K562 (cell line): Measurements from ENCODE around the gene OR56A5. TPM values are rescaled to one million over a fixed set of nuclear protein-coding genes. Genes with fewer than 3 reads are reported as not detected.

Source experiments
- ATAC-seq: fragments of 200-7000 bp; cut with Tn5 transposase; 3 replicates; pipeline ENCODE4 v1.9.1; 2020; ENCODE audit warnings: moderate library complexity
- BruUV-seq: library from RNA; stranded (reverse); fragments of 400-500 nt; replicated peaks from 2 replicates; lab custom pipeline; 2021; lab: Mats Ljungman, UMichigan
- CTCF ChIA-PET: fragments of 300-600 bp; formaldehyde crosslinking; extraction: SDS; loops from one replicate; lab custom pipeline; 2021; ENCODE audit warnings: low intra/inter-chr PET ratio; lab: Yijun Ruan, JAX
- POLR2A ChIA-PET: fragments of 300-600, 350-650 bp; sonication (Branson Sonifier 250); formaldehyde crosslinking; extraction: SDS; loops from one replicate; lab custom pipeline; 2021; ENCODE audit warnings: antibody characterized with exemption, inconsistent platforms; lab: Yijun Ruan, JAX
- DNase-seq, 4 experiments: peaks; one replicate each; pipeline versions ENCODE4 v3.0.0 to v3.0.0-alpha.2; 2011 to 2018; ENCODE audit warnings: low spot score in 3 of 4, mixed read lengths in 3 of 4; ENCODE audit errors: extremely low read depth in 1 of 4
- FAIRE-seq: peaks from 2 replicates; lab custom pipeline; 2011; peaks lifted over from hg19 to GRCh38; lab: Jason Lieb, UNC
- H2AFZ ChIP-seq: 2 replicates; pipeline ENCODE4 v1.6.0; 2011; ENCODE audit warnings: low read depth, low read length, control low read depth, inconsistent platforms
- H3K27ac ChIP-seq: fragments of 200-600 bp; 3 replicates; pipeline ENCODE4 v1.8.0; 2011; ENCODE audit warnings: low read depth, mild to moderate bottlenecking, control low read depth, inconsistent platforms, low read length, moderate library complexity, mixed read lengths; ENCODE audit errors: extremely low read depth
- H3K27me3 ChIP-seq, 2 experiments: fragments of 300-600 bp in 1 of 2; 2 replicates in 1 of 2; 3 replicates in 1 of 2; pipeline versions ENCODE4 v1.6.0 to v1.8.0; 2011; ENCODE audit warnings: inconsistent platforms in 2 of 2, low read length in 2 of 2, mild to moderate bottlenecking in 1 of 2, mixed read lengths in 1 of 2, moderate library complexity in 1 of 2; ENCODE audit not compliant: control insufficient read depth in 2 of 2, insufficient read depth in 2 of 2
- H3K36me3 ChIP-seq: fragments of 300-600 bp; 3 replicates; pipeline ENCODE4 v1.8.0; 2011; ENCODE audit warnings: mild to moderate bottlenecking, low read length, inconsistent platforms; ENCODE audit not compliant: control insufficient read depth, insufficient read depth
- H3K4me1 ChIP-seq, 2 experiments: fragments of 200-600 bp in 1 of 2; replicated peaks in 1 of 2; 2 replicates in 1 of 2; 3 replicates in 1 of 2; pipeline versions ENCODE4 v1.5.1 to v1.8.0; 2011; ENCODE audit warnings: inconsistent platforms in 2 of 2, low read length in 2 of 2, mild to moderate bottlenecking in 1 of 2, mixed read lengths in 1 of 2, moderate library complexity in 1 of 2; ENCODE audit not compliant: control insufficient read depth in 2 of 2, insufficient read depth in 2 of 2
- H3K4me2 ChIP-seq: 2 replicates; pipeline ENCODE4 v1.6.1; 2011; ENCODE audit warnings: low read length, control low read depth, inconsistent platforms, mixed read lengths; ENCODE audit not compliant: insufficient read depth
- H3K4me3 ChIP-seq: fragments of 200-600 bp; sonication (generic), shearing (Covaris generic); 2 replicates; pipeline ENCODE4 v1.5.1; 2016; ENCODE audit warnings: control low read depth, inconsistent platforms
- H3K79me2 ChIP-seq: fragments of 200-600 bp; 3 replicates; pipeline ENCODE4 v1.8.0; 2011; ENCODE audit warnings: low read length, inconsistent platforms; ENCODE audit not compliant: control insufficient read depth, insufficient read depth
- H3K9ac ChIP-seq, 2 experiments: 2 replicates each; pipeline versions ENCODE4 v1.6.0 to v1.6.1; 2011; ENCODE audit warnings: low read depth in 2 of 2, low read length in 2 of 2, control low read depth in 1 of 2, inconsistent platforms in 1 of 2, mild to moderate bottlenecking in 1 of 2, mixed read lengths in 1 of 2; ENCODE audit not compliant: insufficient read depth in 1 of 2
- H3K9me1 ChIP-seq: one replicate; pipeline ENCODE4 v1.6.0; 2011; ENCODE audit warnings: inconsistent platforms, mild to moderate bottlenecking, low read length, moderate library complexity; ENCODE audit not compliant: control insufficient read depth, insufficient read depth
- H3K9me3 ChIP-seq: replicated peaks from 2 replicates; pipeline ENCODE4 v1.5.1; 2011; ENCODE audit warnings: low read depth, low read length, inconsistent platforms; ENCODE audit not compliant: control insufficient read depth, insufficient read depth
- H4K20me1 ChIP-seq: replicated peaks from 2 replicates; pipeline ENCODE4 v1.6.1; 2011; ENCODE audit warnings: low read length, inconsistent platforms, mixed read lengths; ENCODE audit not compliant: control insufficient read depth, insufficient read depth
- BRD4 ChIP-seq: fragments of 200-600 bp; sonication (generic); IDR thresholded peaks from 2 replicates; pipeline ENCODE4 v1.6.1; 2017; ENCODE audit warnings: inconsistent platforms
- CCAR2 ChIP-seq: fragments of 200-400 bp; formaldehyde crosslinking; IDR thresholded peaks from 2 replicates; pipeline ENCODE4 v1.6.1; 2017; ENCODE audit warnings: mild to moderate bottlenecking, low read depth, low read length
- E2F8 ChIP-seq: fragments of 450-650 bp; IDR thresholded peaks from 2 replicates; pipeline ENCODE4 v1.7.1; 2018; ENCODE audit warnings: mild to moderate bottlenecking, low read depth; ENCODE audit not compliant: partially characterized antibody
- EP400 ChIP-seq: fragments of 450-650 bp; IDR thresholded peaks from 2 replicates; pipeline ENCODE4 v1.6.1; 2017; ENCODE audit warnings: antibody characterized with exemption, mild to moderate bottlenecking, moderate library complexity
- HMG20A ChIP-seq: fragments of 450-650 bp; formaldehyde crosslinking; conservative IDR thresholded peaks from 2 replicates; pipeline ENCODE4 v1.4.0; 2020; ENCODE audit warnings: mild to moderate bottlenecking, mixed read lengths
- ILK ChIP-seq: fragments of 450-650 bp; IDR thresholded peaks from 2 replicates; pipeline ENCODE4 v1.6.1; 2016; ENCODE audit warnings: missing genetic modification characterization, low read depth, mild to moderate bottlenecking, missing compliant biosample characterization, moderate library complexity, borderline replicate concordance
- KDM2B ChIP-seq: fragments of 250-450 bp; sonication (Bioruptor Pico); IDR thresholded peaks from 2 replicates; pipeline ENCODE4 v1.8.0; 2021; ENCODE audit warnings: mild to moderate bottlenecking, moderate library complexity
- MTA2 ChIP-seq: fragments of 450-650 bp; IDR thresholded peaks from 2 replicates; pipeline ENCODE4 v1.6.1; 2016; ENCODE audit warnings: low read depth
- NFE2L1 ChIP-seq: fragments of 450-650 bp; IDR thresholded peaks from 2 replicates; pipeline ENCODE4 v1.6.1; 2016; ENCODE audit warnings: missing genetic modification characterization, low read depth, mild to moderate bottlenecking, missing compliant biosample characterization, moderate library complexity, borderline replicate concordance
- STAG1 ChIP-seq: sonication (generic); formaldehyde crosslinking; IDR thresholded peaks from 2 replicates; pipeline ENCODE4 v1.5.0; 2020; ENCODE audit warnings: missing genetic modification reagents, borderline replicate concordance
- TEAD4 ChIP-seq, 2 experiments: sonication (generic) in 1 of 2; formaldehyde crosslinking in 1 of 2; IDR thresholded peaks; 2 replicates each; pipeline versions ENCODE4 v1.6.1 to v1.8.0; 2012 to 2022; ENCODE audit warnings: borderline replicate concordance in 1 of 2, inconsistent platforms in 1 of 2, low read length in 1 of 2, mild to moderate bottlenecking in 1 of 2, missing genetic modification reagents in 1 of 2
- ZNF23 ChIP-seq: fragments of 250-450 bp; sonication (Bioruptor Pico); IDR thresholded peaks from 2 replicates; pipeline ENCODE4 v1.4.0; 2020; ENCODE audit warnings: mild to moderate bottlenecking
- ZNF444 ChIP-seq: fragments of 250-450 bp; sonication (Bioruptor Pico); IDR thresholded peaks from 2 replicates; pipeline ENCODE4 v1.4.0; 2020; ENCODE audit warnings: mild to moderate bottlenecking, moderate library complexity
- ZNF512 ChIP-seq: IDR thresholded peaks from 2 replicates; pipeline ENCODE4 v1.6.1; 2016; ENCODE audit warnings: missing genetic modification characterization, missing compliant biosample characterization
- ZNF57 ChIP-seq: fragments of 450-650 bp; formaldehyde crosslinking; IDR thresholded peaks from 2 replicates; pipeline ENCODE4 v1.4.0; 2020; ENCODE audit warnings: mild to moderate bottlenecking, moderate library complexity
- ZNF696 ChIP-seq: fragments of 250-450 bp; sonication (Bioruptor Pico); conservative IDR thresholded peaks from 2 replicates; pipeline ENCODE4 v1.4.0; 2020; ENCODE audit warnings: mild to moderate bottlenecking, moderate library complexity
- ZNF785 ChIP-seq: fragments of 250-450 bp; sonication (Bioruptor Pico); IDR thresholded peaks from 2 replicates; pipeline ENCODE4 v1.4.0; 2020; ENCODE audit warnings: mild to moderate bottlenecking
- ZSCAN32 ChIP-seq: fragments of 450-650 bp; formaldehyde crosslinking; IDR thresholded peaks from 2 replicates; pipeline ENCODE4 v1.4.0; 2020; ENCODE audit warnings: mild to moderate bottlenecking, moderate library complexity
- WGBS: fragments of 100-300 bp; shearing (Covaris generic); methylation state at CpG from one replicate; pipeline ENCODE4 v1.1.6; 2016; ENCODE audit warnings: low coverage, mixed read lengths; ENCODE audit not compliant: insufficient coverage; ENCODE audit errors: missing lambda C conversion rate; 5-methylcytosine and 5-hydroxymethylcytosine counted together
- in situ Hi-C: fragments of 300-500 bp; cut with MboI; formaldehyde crosslinking; loops from 4 replicates; pipeline ENCODE4 v1.15.0; 2018; ENCODE audit warnings: inconsistent platforms, mixed read lengths
- intact Hi-C: fragments of 100-400 bp; cut with micrococcal nuclease; formaldehyde crosslinking; loops from 2 replicates; pipeline ENCODE4 v1.14.2; 2022
- polyA plus RNA-seq, 8 experiments: library from polyadenylated mRNA; depleted of rRNA in 4 of 8; stranded (reverse) in 5 of 8; unstranded in 3 of 8; fragments of >200 nt; fragmentation: Nextera tagmentation in 2 of 8; fragmentation: Illumina TruSeq in 1 of 8; extraction: Ambion mirVana in 2 of 8; extraction: Trizol in 1 of 8; gene quantifications; 2 replicates each; pipeline versions ENCODE4 v1.2.1 to v1.2.3, GENCODE V29; 2011 to 2014; ENCODE audit warnings: inconsistent platforms in 1 of 8, missing spikeins in 1 of 8
- total RNA-seq, 7 experiments: library from RNA; depleted of rRNA in 6 of 7; stranded (reverse); fragments of >200 nt in 6 of 7; fragmentation: Illumina TruSeq in 2 of 7; extraction: Trizol in 2 of 7; gene quantifications; 2 replicates each; pipeline versions ENCODE4 v1.2.1 to v1.2.3, GENCODE V29; 2011 to 2021; ENCODE audit warnings: low replicate concordance in 1 of 7
- TF ChIP-seq, protein P1 (sequence below): sonication (generic); formaldehyde crosslinking; IDR thresholded peaks from 2 replicates; pipeline ENCODE4 v1.9.0; 2022; ENCODE audit warnings: mild to moderate bottlenecking, missing genetic modification reagents

The OR56A5 gene
- total and polyA plus RNA-seq, 9 of the 15 experiments (the other 6 are each of a cell fraction or from before 2014, with no cell fraction given) = not detected

DNA sequence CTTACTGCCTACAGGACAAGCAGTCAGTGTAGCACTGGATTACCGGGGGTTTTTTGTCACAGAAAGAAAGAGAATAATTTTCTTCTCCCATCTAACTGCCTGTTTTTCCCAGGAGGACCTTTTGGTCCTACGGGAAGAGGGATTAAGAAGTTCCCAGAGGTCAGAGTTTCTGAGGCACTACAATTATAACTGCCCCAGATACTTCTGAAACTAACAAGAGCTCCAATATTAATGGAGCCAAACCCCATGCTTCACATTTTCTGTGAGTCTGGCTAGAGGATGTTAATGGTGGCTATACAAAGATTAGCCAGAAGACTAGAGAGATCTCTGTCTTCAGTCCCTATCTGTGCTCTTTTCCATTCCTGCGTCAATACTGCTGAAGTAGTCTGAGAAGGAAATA is 26.3 kb downstream of the OR56A5 start, which contains the start of gene OR56A3:
Gene OR56A3 (plus strand): TSS at position 301 of the 400 bp plus-strand sequence. CDS start 5,096 bp downstream, outside the sequence.
- CTCF ChIA-PET = no interaction called here
- BruUV-seq = no TSS peak
- H3K9ac ChIP-seq = no peak within 1 kb of the TSS
- no peaks in the 10 kb centered on the region for H3K79me2 ChIP-seq
- no peak within 1 kb of the TSS for H3K27ac ChIP-seq
- H3K36me3 ChIP-seq = no peaks in the 10 kb centered on the region
- FAIRE-seq (no peak), ATAC-seq (no peak), DNase-seq (no peak)
- peaks cover 0 to 24% of the 10 kb centered on the region in 2 experiments; a peak in 4 of 5 replicates for H3K27me3 ChIP-seq
- WGBS = 0% methylated on average over 3 of the region's 3 CpGs
- H3K9me3 ChIP-seq = no peaks in the 10 kb centered on the region
- H3K4me3 ChIP-seq = no peak within 1 kb of the TSS
- intact Hi-C loops = no loop called here
- H3K9me1 ChIP-seq = no peaks in the 10 kb centered on the region
- H4K20me1 ChIP-seq = no peaks in the 10 kb centered on the region
- no peak within 1 kb of the TSS for H3K4me2 ChIP-seq
- TF ChIP-seq STAG1 = no peak
- TF ChIP-seq HMG20A = no peak
- no peak for TF ChIP-seq CCAR2
- TF ChIP-seq NFE2L1 (tag) = no peak
- TF ChIP-seq ZNF696 (CRISPR knock-in tag) = no peak
- TF ChIP-seq E2F8 = no peak
- no peak for TF ChIP-seq ZNF444
- TF ChIP-seq ZNF785 = no peak
- no peak for TF ChIP-seq ILK
- no peak for TF ChIP-seq ZNF23
- TF ChIP-seq ZNF512 (tag) = no peak
- TF ChIP-seq ZSCAN32 (CRISPR knock-in tag) = no peak
- TF ChIP-seq EP400 = no peak
- TF ChIP-seq, protein P1, sequence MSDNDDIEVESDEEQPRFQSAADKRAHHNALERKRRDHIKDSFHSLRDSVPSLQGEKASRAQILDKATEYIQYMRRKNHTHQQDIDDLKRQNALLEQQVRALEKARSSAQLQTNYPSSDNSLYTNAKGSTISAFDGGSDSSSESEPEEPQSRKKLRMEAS (CRISPR knock-in tag) = no peak
- no peak for TF ChIP-seq MTA2
- TF ChIP-seq ZNF57 = no peak
- TF ChIP-seq TEAD4 (IDR thresholded peaks at IDR 0.05; ENCODE audit: low read length) = no peak
- no peak for TF ChIP-seq TEAD4 (CRISPR knock-in tag; IDR thresholded peaks at IDR 0.05; ENCODE audit: borderline replicate concordance)
- TF ChIP-seq BRD4 = no peak
- TF ChIP-seq KDM2B (CRISPR knock-in tag) = no peak
- H2AFZ ChIP-seq = no peak within 1 kb of the TSS
- in situ Hi-C loops = no loop called here
- POLR2A ChIA-PET = interaction anchor here (0.7 kb wide), 1 partner anchor 33 kb away, joined by 3 read pairs; no protein-coding TSS in a partner anchor
- H3K4me1 ChIP-seq = peaks cover 0 to 3% of the 10 kb centered on the region in 2 experiments; a peak in 1 of 5 replicates
